ENCODE data around the gene SEMA3F. TPM values are rescaled to one million over a fixed set of nuclear protein-coding genes. Genes with fewer than 3 reads are reported as not detected.
"Not testable (repeated sequence)": the region's sequence is repeated elsewhere in the genome, so short reads cannot be mapped to it uniquely, and the experiment has no call there.

The SEMA3F gene
- total RNA-seq, 1 experiment from 2014 or later = 36.1 TPM

DNA sequence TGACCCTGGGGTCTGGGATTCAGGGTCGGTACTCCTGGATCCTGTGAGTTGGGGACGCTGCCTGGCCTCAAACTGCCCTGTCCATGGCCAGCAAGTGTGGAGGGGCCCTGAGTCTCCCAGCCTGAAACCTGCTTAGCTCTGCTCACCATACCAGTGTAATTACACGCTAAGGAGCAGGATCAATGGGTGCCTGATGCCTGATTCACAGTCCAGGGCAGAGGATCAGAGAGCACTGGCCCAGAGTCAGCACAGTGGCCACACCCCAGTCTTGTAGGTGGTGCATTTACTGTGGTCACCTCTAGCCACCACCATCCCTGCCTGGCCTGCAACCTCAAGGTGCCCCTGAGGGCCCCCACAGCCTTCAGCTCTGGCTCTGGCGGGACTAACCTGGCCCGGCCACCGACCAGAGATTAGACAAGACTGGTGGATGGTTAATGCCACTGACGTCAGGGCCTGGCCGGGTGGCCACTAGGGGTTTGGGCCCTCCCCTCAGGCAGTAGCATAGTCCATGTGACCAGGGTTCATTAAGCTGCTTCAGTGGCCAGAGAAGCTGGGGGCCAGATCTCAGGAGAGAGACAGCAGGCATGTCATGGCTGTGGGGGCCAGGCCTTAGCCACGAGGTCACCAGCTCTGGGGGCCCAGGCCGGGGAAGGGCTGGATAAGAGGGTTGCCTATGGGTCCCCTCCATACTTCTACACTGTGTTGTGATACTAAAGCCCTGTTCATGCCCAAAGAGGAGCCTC lies 46.6 kb downstream of the SEMA3F start:
- no peak for DNase-seq (ENCODE audit: low read depth)
- in situ Hi-C loops (cut with HindIII; ENCODE audit: low pct_unique_long_range_greater_than_20kb, low sequenced_read_pairs) = no loop called here

DNA sequence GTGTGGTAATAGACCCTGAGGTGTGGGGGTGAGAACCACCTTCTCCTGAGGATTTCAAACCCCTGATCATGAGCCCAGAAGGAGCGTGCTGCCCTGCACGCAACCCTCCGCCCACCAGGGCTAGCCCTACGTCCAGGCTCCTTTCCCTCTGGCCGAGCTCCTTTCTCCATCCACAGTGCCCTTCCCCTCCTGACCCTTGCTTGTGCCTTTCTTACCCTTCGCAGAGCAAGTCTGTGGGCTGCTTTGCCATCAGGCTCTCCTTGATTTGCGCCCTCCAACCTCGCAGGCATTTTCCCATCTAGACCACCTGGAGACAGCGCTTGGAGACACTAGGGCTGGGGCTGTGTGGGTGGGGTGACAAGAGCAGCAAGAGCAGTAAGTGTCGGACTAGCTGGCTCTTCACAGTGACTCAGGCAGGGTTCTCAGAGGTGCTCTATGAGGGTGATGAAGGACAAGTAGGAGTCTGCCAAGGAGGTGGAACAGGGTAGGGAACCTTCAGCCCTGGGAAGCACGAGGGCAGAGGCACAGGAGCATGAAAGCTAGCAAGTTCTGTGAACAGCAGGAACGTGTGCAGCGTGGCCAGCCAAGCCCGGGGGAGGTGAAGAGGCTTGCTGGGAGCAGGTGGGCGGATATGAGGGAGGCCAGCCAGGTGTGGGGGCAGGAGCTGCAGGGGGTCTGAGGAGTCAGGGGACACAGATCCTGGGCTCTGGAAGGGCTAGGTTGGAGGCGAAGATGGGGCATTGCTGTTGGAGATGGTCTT lies 47.4 kb downstream of the SEMA3F start:
- no peak for DNase-seq (ENCODE audit: low read depth)
- in situ Hi-C loops (cut with HindIII; ENCODE audit: low pct_unique_long_range_greater_than_20kb, low sequenced_read_pairs) = no loop called here

DNA sequence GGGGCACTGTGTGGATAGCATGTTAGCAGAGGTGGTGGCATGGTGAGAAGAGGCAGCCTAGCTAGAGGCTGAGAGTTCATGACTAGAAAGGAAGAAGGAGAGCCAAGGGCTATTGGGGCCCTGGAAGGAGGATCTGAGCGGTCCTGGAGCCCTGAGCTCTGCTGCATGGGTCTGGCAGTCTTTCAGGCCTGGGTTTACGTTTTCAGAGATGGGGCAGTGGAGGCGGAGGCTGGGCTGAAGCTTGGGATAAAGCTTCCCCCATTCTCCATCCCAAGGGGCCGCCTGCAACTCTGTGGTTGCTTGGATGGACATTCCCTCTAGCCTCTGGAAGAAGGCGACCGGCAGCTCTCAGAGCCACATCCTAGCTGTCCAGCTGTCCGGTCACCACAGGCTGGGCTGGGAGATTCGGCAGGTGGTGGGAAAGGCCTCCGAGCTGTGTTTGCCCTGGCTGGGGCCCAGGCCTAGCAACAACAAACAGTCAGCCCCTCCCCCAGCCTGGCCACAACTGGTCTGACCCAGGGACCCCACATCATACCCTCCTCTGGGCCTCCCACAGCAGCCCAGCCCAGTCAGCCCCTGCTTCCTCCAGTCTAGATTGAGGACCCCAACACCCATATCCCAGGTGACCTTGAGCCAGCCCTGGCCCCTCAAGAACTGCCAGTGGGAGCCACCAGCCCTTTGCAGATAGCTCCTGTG lies 48.1 kb downstream of the SEMA3F start:
- in situ Hi-C loops (cut with HindIII; ENCODE audit: low pct_unique_long_range_greater_than_20kb, low sequenced_read_pairs) = no loop called here
- DNase-seq (ENCODE audit: low read depth) = no peak

DNA sequence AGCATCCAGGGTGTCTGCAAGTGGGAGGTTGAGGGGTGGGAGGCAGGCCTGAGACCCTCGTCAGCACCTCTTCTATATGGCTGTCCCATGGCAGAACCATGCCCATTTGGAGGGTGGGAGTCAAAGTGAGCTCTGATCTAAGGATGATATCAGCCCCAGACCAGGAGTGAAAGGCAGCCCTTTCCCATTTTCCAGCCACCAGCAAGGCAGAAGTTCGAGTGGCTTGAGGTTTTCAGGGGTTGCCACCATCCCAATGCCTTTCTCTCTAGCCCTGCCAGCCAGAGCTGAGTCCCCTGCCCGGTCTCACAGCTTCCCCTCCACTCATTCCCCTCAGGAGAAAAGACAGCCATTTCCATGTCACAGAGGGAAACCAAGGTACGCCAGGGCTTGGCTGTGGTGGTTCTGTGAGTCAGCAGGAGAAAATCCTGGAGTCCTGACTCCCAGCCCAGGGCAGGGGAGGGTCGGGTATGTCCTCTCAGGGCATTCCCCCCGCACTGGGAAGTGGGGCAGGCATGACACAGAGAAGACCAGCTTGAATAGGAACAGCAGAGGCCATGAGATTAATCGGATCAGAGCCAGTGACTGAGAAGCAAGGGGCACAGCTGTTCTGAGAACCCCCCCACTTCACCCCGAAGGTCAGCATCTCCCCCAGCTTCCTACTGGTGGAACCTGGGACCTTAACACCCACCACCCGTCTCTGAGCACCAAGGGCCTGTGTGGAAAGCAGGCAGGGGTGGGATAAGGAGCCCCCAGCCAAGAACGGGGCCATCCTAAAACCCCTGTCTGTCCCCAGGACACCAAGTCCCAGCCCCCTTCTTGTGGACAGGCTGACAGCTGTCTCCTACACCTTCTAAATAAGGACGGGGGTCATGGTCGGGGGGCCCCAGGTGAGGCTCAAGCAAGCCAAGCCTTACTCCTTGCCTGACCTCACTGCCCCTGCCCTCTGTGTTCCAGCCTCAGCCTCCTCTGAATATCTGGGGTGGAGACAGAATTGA lies 49.0 kb downstream of the SEMA3F start:
- DNase-seq (ENCODE audit: low read depth) = no peak
- in situ Hi-C loops (cut with HindIII; ENCODE audit: low pct_unique_long_range_greater_than_20kb, low sequenced_read_pairs) = no loop called here

DNA sequence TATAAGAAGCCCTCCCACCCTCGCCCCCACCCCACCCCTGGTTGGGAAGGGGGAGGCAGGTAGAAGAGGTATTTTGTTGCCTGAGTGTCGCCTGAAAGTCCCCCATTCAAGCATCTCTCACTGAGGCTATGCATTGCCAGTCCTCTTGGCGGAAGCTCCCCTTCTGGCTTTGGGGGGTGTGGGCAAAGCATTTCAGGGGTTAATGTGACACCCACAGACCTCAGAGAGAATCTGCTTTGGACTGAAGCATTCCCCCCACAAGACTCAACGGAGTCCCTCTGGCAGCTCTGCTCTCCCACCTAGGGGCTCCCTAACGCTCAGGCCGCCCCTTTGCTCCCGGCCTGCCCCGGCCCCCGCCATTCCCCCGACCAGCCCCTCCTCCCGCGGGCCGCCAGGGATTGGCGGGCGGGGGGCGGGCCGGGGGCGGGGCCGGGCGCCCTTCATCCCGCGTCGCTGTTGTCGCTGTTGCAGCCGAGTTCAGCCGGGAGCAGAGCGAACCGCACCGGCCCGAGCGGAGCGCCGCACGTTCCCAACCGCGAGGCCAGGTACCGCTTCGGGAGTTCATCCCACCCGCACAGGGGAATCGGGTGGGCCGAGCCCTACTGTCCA lies 49.8 kb downstream of the SEMA3F start, which contains the start of gene SLC38A3:
SLC38A3 (plus strand) TSS at position 468 of the 609 bp plus-strand sequence. CDS start 8,929 bp downstream, outside the sequence.
- DNase-seq (ENCODE audit: low read depth) = no peak
- in situ Hi-C loops (cut with HindIII; ENCODE audit: low pct_unique_long_range_greater_than_20kb, low sequenced_read_pairs) = no loop called here

DNA sequence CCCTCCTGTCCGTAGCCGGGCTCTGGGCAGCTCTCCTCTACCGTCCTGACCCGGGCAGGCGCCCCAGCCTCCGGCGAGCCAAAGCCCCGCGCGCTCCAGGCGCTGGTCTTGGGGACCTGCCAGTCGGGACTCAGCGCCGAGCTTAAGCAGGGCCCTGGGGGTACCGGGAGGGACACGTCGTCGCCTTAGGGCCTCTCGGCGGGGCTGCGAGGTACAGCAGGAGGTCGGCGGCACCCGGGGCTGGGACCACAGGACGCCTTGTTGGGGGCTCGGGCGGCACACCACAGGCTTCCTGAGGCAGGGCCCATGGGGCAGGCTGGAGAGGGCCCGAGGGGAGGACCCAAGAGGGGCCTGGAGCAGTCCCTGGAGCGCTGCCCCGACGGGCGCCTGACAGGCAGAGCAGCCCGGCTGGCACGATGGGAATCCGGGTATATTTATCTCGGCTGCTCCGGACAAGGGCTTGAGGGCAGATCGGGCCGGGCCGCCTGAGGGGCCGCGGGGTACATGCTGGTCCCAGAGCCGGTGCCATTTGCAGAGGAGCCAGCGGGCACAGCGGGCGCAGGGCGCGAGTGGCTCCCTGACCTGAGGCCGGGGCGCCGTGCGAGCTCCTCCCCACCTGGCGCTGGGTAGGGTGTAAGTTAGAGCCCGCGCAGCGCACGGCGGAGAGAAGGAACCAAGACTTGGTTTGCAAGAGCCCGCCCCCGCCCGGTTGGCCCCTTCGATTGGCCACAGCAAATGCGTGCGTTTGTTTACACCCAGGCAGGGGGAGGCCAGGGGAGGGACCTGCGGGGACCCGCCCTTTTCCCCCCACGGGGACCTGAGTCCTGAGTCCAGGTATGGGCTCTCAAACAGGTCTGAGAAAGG lies 50.5 kb downstream of the SEMA3F start:
- in situ Hi-C loops (cut with HindIII; ENCODE audit: low pct_unique_long_range_greater_than_20kb, low sequenced_read_pairs) = no loop called here
- DNase-seq (ENCODE audit: low read depth) = no peak

DNA sequence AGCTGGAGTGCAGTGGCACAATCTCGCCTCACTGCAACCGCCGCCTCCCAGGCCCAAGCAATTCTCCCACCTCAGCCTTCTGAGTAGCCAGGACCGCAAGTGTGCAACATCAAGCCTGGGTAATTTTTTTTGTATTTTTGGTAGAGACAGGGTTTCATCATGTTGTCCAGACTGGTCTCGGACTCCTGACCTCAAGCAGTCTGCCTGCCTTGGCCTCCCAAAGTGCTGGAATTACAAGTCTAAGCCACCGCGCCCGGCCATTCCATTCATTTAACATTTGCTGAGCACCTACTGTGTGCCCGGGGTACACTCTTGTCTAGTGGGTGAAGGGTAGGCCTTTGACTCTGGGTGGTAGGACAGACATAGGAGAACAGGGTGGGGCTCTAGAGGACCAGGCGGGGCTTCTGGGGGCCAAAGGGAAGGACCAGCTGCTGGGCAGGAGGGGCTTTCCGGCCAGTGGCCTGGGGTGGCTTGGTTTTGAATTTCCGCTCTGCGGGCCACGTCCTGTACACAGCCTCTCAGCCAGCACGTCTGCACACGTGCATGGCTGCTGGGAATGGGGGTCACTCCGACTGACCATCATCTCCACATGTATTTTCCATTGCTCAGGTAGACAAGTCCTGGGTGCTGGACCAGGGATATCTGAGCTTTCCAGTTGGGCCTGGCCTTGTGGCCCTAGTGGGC lies 52.4 kb downstream of the SEMA3F start:
- in situ Hi-C loops (cut with HindIII; ENCODE audit: low pct_unique_long_range_greater_than_20kb, low sequenced_read_pairs) = no loop called here

DNA sequence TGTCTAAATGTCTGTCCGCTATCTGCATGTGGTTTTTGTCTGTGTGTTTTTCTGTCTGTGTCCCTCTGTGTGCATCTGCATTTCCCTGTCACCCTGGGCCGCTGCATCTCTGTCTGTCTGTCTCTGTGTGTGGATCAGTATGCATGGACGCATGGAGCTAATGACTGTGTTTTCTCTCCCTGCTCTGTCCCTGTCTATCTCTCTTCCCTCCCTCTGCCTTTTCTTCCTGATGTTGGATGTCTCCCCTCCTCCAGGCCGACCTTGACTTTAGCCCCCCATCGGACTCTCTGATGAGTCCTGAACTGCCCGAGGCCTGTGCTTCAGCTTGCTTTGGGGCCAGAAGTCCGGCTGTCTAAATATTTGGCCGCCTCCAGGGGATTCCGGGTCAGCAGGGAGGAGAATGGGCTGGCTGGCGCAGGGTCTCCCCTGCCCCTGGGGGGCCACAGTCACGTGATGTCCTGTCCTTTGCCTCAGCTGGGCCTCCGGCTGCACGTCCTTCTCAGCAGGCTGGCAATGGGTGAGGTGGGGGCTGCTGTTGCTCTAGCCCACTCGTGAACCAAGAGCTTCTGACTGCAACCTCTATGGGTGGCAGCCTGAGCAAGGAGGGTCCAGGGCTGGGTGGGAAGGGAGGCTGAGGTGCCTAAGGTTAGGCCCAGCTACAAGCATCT lies 53.7 kb downstream of the SEMA3F start:
- in situ Hi-C loops (cut with HindIII; ENCODE audit: low pct_unique_long_range_greater_than_20kb, low sequenced_read_pairs) = no loop called here
- DNase-seq (ENCODE audit: low read depth) = no peak

More for the DNA sequence above, 52.4 kb downstream of the SEMA3F start:
- no peak for DNase-seq (ENCODE audit: low read depth)

DNA sequence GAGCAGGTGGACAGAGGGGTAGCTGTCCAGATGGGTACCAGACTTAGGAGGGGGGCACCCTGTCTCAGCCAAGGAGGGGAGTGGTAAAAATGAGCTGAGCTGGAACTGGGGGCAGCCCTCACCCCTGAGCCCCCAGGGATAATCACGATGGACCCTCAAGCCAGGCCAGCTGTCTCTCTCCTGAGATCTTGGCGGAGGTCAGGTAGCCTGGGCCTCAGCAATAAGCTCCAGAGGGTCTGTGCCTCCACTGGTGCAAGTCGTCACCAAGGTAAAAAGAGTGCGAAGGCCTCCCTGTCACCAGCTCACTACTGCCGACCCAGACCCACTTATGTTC lies 55.0 kb downstream of the SEMA3F start:
- in situ Hi-C loops (cut with HindIII; ENCODE audit: low pct_unique_long_range_greater_than_20kb, low sequenced_read_pairs) = no loop called here
- no peak for DNase-seq (ENCODE audit: low read depth)

DNA sequence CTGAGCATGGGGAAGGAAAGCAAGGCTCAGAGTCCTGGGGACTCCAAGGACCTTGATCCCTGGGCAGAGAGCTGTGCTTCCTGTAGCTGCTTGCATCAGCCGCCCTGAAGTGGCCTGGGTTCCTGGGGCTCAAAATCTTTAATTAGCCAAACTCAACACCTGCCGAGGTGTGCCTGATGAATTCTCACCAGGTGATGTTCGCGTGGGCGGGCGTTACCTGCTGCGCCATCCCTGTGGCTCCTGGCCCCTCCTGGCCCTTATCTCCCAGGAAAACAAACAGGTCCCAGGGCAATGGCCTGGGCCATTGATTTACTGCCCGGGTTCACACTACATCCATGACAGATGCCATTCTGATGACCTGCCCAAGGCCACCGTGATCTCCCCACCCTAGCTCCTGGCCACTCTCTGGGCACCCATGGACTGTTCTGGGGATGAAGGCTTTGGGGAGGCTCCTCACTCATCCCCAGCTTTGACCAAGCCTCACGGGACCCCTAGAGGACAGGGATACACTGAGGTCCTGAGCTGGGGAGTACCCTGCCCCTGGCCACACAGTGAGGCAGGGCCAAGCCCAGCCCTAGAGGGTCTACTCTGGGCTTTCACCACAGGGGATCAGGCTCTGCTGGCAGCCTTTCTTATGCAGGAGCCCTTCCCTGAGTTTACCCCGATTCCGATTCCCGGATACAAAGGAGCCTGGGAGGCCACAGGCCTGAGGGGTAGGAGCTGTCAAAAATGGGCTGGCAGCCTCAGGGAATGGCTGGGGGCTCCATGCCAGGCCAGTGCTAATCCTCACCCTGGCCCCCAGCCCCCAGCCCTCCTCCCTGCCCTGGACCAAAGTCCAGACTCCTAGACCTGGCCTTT lies 55.6 kb downstream of the SEMA3F start:
- in situ Hi-C loops (cut with HindIII; ENCODE audit: low pct_unique_long_range_greater_than_20kb, low sequenced_read_pairs) = no loop called here
- no peak for DNase-seq (ENCODE audit: low read depth)

DNA sequence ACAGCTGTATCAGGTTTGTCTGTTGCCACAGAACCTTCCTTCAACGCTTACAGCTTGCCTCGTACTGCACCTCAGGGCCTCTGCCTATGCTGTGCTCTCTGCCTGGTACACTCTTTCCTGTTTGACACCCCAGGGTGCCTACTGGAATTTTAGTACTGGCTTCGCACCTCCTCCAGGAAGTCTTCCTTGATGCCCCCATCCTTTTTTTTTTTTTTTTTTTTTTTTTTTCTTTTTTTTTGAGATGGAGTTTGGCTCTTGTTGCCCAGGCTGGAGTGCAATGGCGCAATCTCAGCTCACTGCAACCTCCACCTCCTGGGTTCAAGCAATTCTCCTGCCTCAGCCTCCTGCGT lies 56.2 kb downstream of the SEMA3F start:
- DNase-seq (ENCODE audit: low read depth); in situ Hi-C loops (cut with HindIII; ENCODE audit: low pct_unique_long_range_greater_than_20kb, low sequenced_read_pairs): not testable (repeated sequence)

DNA sequence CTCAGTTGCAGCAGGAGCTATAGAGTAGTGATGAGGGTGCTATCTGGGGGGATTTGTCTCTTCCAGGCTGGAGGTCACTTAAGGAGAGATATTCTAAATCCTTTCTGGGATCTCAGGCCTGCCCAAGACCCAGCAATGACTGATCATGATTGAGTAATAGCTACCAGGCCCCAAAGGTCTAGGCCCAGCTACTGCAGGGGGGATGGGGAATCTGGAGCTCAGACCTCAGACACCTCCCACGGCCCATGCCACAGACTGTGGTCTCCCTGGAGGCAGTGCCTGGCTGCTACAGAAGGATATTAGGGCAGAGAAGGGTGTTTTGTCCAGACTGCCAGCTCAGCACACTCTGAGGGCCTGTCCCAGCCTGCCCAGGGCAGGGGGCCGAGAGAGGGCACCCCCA lies 56.8 kb downstream of the SEMA3F start:
- DNase-seq (ENCODE audit: low read depth) = no peak
- in situ Hi-C loops (cut with HindIII; ENCODE audit: low pct_unique_long_range_greater_than_20kb, low sequenced_read_pairs) = no loop called here

DNA sequence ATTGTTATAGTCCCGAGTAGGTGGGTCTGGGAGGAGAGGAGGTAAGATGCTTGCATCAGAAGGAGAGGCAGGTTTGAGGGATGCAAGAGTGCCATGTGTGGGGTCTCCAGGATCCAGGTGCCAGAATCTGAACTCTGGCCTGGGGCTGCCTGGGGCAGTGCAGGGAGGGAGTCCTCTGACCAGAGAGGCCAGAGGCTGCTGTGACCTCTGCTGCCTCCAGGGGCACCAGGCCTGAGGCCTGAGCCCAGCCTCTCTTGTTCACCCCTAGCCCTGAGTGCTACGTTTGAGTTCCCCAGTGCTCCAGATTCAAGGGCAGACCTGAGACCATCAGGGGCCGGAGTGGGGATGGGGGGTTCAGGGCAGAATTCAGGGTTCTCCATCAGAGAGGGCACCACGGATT lies 57.4 kb downstream of the SEMA3F start:
- no peak for DNase-seq (ENCODE audit: low read depth)
- in situ Hi-C loops (cut with HindIII; ENCODE audit: low pct_unique_long_range_greater_than_20kb, low sequenced_read_pairs) = no loop called here

DNA sequence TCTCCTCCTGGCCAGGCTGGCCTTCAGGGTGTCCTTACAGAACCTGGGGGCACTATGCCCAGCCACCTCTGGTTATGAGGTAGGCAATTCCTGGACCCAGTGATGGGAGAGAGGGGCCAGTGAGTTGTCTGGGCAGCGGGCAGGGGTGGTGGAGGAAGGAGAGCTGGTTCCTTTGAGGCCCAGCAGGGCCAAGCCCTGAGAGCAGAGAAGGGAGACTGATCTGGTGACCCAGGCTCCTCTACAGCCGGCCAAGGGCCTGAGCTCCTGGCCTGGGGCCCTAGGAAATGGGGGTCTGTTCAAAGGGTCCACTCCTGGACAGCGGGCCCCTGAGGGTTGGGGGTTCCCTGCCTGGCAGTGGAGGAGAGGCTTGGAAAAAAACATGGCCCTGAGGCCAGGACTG lies 57.8 kb downstream of the SEMA3F start:
- in situ Hi-C loops (cut with HindIII; ENCODE audit: low pct_unique_long_range_greater_than_20kb, low sequenced_read_pairs) = no loop called here
- DNase-seq (ENCODE audit: low read depth) = no peak

DNA sequence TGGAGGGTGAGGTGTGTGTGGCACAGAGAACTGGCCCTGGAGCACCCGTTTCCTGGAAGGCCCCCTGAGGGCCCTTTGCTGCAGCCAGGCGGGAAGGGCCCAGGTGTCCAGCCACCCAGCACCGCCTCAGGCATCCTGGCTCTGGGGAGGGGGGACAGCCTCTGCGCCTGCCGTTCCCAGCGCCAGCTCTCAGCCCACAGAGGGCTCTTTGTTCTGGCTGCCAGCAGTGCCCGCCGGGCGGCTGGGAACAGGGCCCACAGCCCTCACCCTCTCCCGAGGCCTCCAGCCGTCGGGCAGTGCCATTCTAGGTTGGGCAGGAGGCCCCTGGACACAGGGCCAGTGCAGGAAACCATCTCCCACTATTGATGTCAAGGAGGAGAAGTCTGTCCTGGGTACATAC lies 58.2 kb downstream of the SEMA3F start:
- DNase-seq (ENCODE audit: low read depth) = no peak
- in situ Hi-C loops (cut with HindIII; ENCODE audit: low pct_unique_long_range_greater_than_20kb, low sequenced_read_pairs) = no loop called here

Measured in Caki2 (cell line).